ENCODE results near the gene SOS2.

GRCh38 chr14:50127802-50128201 is 103.6 kb downstream of the SOS2 start:
- TF ChIP-seq POLR2A (IDR thresholded peaks at IDR 0.05): no peak
- TF ChIP-seq, protein P1, sequence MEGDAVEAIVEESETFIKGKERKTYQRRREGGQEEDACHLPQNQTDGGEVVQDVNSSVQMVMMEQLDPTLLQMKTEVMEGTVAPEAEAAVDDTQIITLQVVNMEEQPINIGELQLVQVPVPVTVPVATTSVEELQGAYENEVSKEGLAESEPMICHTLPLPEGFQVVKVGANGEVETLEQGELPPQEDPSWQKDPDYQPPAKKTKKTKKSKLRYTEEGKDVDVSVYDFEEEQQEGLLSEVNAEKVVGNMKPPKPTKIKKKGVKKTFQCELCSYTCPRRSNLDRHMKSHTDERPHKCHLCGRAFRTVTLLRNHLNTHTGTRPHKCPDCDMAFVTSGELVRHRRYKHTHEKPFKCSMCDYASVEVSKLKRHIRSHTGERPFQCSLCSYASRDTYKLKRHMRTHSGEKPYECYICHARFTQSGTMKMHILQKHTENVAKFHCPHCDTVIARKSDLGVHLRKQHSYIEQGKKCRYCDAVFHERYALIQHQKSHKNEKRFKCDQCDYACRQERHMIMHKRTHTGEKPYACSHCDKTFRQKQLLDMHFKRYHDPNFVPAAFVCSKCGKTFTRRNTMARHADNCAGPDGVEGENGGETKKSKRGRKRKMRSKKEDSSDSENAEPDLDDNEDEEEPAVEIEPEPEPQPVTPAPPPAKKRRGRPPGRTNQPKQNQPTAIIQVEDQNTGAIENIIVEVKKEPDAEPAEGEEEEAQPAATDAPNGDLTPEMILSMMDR (IDR thresholded peaks at IDR 0.05): no peak
